Right lobe of liver (tissue), 4 donors: ENCODE results near the gene RIPK4.

Source experiments
- CTCF ChIP-seq, 4 donors: fragments of 200-600 bp in 3 of 4; fragments of 450-650 bp in 1 of 4; IDR thresholded peaks; one replicate each; pipeline versions ENCODE4 v1.5.1 to v1.8.0; 2016 to 2022; ENCODE audit warnings: antibody characterized with exemption in 4 of 4, mild to moderate bottlenecking in 2 of 4
- POLR2A ChIP-seq: fragments of 450-650 bp; IDR thresholded peaks from one replicate; pipeline ENCODE4 v1.6.1; 2017; ENCODE audit warnings: antibody characterized with exemption, mild to moderate bottlenecking
- donor health status: DM: no; HTN: no; CAD: no.
- donor health status: DM: no; HTN: no; CAD: no.
- donor health status: DM: no; HTN: yes; CAD: no.

DNA sequence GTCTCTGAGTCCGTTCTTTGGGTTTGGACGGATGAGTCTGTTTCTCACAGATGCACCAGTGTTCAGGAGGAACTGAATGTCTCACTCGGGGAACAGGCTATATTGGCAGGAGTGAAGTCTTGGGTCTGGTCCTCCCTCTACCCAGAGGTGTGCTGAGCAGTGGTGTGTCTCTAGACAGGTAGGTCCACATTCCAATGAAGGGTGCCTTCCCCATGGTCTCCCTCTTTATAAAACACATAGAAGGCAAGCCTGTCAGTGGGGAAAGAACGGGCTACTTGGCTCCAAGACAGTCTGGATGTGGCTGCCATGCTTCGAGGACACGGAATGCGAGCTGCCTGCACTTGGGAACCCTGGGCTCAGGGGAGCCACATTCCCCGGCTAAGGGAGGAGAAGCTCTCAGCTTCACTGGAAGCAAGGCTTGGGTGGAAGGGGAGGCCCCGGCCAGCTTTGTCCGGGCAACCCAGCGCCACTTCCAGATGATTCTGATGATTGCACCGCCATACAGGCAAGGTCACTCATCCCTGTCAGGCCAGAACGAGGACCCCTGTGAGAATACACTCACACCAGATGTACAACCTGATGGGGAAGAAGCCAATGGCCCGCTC, 29.7 kb upstream of the RIPK4 start:
- no peak for TF ChIP-seq CTCF (IDR thresholded peaks at IDR 0.05)
- no peak for TF ChIP-seq POLR2A
